Stimulated activated CD8-positive, alpha-beta memory T cell treated with anti-CD3 and anti-CD28 coated beads, Interleukin-2, amount 100 ng/mL, for 48 hours (primary cell): ENCODE results near the gene IDI1.
"Not testable (repeated sequence)": the region's sequence is repeated elsewhere in the genome, so short reads cannot be mapped to it uniquely, and the experiment has no call there.

Experiments used
- DNase-seq, 2 donors: peaks; one replicate each; pipeline ENCODE4 v3.0.0-alpha.2; 2020; ENCODE audit warnings: low read depth in 2 of 2

IDI1 gene

DNA sequence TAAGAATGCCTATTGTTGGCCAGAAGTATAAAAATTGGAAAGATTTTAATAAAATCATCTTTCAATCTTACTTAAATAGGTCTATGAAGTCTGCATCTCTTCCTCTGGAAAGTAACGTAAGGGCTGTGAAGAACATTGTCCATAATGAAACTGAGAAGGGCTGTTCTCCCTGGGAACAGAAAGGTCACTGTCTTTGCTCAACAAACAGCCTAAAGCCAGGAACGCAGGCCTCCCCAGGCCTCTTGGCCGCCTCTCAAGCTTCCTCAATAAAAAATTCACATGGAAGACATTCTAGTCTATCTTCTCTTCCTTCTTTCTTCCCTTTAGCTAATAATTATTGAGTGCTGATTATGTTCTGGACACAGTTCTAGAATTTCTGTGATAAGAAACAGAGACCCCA lies 14.2 kb downstream of the IDI1 start:
- no peak for DNase-seq

DNA sequence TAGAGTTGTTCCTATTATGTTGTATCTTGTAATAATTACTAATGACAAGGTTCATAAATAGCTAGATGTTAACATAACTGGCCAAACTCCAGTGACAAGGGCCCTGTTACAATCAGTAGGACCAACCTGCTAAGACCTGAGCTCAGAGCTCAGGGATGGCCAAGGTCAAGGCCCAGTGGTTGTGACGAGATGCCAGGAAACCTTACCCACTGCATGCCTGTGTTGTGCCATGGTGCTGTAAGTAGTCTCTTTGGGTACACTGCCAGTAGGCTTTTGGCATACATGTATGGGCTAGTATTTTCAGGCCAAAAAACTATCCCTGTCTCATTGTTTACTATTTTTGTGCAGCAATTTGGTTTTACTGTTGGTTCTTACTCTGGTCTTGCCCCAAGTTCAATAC lies 15.3 kb downstream of the IDI1 start:
- no peak for DNase-seq

DNA sequence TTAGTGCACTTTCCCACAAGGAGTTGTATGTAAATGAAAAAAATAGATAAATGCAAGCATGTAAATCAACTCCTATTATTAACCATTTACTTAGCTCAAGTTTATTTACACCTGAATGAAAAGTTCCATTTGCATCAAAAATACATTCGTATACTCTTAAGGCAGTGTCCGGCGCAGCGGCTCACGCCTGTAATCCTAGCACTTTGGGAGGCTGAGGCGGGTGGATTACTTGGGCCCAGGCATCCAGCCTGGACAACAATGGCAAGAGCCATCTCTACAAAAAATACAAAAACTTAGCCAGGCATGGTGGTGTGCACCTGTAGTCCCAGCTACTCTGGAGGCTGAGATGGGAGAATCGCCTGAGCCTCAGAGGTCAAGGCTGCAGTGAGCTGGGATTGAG lies 19.1 kb downstream of the IDI1 start:
- no peak for DNase-seq

DNA sequence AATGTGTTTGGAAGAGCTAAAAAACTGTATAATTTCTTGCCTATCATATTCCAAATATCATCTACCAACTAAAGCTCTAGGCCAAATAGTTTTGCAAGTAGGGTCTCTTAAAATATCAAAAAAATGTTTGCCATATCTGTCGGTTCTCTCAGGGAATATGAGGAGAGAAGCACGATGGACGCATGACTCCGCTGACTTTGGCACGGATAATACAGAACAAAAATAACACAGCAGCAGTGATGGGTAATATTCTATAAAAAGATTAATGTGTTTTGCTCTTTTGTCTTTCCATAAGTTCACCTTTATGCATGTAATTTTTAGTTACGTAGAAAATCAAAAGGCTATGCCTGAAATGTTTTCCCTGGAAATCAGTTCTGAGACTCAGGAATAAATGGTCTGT lies 22.3 kb downstream of the IDI1 start:
- no peak for DNase-seq

DNA sequence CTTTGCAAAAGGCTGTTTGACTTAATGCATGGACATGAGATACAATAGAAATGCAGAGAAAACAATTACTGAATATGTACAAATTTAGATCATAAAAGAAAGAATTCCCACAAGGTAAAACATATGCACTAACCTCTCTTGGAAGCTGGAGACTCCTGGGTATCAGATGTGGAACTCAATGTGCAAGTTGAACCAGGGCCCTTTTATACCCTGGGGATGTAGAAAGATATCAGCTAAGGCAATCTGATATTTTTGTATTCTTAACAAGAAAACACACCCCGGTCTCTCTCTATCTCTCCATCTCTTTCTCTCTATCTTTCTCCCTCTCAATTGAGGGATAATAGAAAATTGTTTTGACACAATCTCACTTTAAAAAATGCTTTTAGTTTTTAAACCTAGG lies 23.2 kb downstream of the IDI1 start, which contains the start of gene IDI2:
Gene IDI2 (minus strand): TSS at position 177 of the 400 bp plus-strand sequence. CDS start 1,136 bp downstream, outside the sequence.
- DNase-seq = no peak

DNA sequence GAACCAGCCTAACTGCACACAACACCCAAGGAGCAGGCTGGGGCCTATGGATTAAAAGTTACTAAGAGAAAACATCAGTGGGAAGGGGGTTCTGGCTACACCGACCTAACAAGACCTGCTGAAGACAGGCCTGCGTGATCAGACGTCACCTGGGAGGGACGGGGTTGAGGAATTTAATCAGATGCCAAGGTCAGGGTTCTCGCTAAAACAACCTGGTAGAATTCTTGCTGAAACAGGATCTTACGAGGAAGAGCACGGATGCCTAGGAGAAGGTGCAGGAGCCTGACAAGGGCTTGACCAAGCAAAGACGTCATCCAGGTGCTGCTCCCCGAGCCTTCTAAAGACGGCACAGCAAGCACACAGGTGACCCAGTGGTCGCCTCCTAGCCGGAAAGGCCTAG lies 24.8 kb downstream of the IDI1 start:
- no peak for DNase-seq

DNA sequence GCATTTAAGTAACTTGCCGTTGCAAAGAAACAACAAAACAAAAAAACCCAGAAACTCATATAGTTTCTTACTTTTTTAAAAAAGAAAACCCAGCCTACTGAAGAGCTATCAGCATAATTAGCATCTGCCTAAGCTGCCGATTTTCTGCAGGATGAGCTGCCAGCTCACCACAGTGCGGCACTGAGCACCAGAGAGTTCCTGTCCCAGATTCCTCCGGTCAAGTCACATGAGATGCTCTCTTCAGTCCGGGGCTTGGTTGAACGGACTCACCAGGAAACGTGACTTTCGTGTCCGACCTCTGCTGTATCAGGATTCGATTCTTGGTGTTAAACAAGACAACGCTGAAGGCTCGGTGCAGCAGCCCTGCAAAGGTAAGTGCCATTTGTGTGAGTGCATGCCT lies 26.5 kb downstream of the IDI1 start:
- no peak for DNase-seq

DNA sequence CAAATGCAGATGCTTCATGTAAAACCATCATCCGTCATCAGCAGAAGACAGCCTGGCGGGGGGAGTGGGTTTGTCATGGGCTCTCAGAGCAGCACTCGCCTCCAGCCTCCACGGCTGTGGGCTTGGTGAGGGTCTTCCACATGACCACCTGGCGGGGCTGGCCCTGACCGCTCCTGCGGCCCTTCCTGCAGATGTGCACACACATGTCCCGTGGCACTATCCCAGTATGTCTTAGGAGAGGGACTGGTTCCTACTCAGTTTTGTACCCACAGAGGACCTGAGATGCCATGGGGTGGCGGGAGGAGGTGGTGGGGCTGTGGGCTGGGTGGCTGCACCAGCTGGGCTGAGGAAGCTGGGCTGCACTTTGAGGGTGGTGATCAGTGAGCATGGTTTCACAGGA lies 28.0 kb downstream of the IDI1 start:
- DNase-seq = no peak

DNA sequence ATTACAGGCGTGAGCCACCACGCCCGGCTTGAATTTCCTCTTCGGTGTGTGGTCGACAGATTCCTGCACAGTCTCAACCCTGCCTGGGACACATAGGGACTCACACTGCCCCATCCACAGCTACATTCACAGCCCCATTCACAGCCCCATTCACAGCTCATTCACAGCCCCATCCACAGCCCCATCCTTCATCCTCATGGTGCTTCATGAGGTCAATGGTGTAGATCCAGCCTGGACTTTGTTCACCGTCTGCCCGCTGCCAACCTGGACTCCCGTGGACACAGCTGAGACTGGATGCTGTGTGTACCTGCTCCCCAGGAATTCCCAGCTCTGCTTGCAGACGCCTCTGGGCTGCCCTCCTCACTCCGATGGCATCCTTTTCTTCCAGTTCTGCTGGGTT lies 28.5 kb downstream of the IDI1 start:
- no peak for DNase-seq

DNA sequence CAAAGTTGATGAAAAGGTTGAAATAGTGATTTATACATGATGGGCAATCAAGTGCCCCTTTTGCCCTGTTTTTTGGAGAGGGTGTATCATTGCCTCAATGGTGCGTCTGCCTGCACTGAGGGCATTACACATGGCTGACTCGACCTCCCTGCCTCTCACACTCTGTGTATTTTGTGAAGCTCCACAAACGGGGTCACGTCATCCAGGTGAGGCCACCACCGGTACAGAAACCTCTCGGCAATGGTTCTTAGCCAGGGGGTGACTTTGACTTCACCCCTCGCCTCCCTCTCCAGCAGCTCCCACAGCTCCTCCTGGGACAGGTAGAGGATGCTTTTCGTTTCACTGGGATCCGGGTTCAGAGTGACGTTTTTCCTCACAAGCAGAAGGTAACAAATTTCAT lies 29.6 kb downstream of the IDI1 start:
- no peak for DNase-seq

DNA sequence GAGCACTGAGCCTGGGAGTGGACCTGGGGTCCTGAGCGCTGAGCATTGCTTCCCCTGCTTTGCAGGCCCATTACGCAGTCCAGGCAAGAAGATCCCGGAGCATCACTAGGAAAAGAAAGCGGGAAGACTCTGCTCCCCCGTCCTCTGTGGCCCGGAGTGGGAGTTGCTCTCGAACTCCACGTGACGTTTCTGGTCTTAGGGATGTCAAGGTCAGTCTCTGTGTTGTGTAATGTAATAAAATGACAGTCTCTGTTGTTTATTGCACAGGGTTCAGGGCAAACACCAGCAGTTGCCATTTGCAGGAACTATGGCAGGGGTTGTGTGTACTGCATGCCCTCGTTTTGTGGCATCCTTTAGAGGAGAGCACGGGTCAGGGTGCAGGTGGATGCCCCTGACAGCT lies 33.2 kb downstream of the IDI1 start:
- no peak for DNase-seq

DNA sequence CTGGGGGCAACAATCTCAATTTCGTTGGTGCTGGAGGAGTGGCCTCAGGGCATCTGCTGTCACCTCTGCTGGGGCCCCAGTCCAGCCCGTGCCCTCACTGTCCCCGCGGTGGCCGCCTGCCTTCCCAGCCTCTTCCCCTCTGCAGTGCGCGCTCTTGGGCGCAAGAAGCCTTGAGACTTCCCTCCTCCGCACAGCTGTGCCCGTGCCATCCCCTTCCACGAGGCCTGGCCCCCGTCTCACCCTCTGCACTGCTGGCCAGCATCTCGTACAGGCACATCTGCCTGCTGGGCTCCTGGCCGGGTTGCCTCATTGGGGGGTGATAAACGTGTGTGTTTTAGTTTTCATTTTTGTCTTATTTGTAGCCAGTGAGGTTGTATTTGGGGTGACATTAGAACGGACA lies 37.2 kb downstream of the IDI1 start:
- no peak for DNase-seq

DNA sequence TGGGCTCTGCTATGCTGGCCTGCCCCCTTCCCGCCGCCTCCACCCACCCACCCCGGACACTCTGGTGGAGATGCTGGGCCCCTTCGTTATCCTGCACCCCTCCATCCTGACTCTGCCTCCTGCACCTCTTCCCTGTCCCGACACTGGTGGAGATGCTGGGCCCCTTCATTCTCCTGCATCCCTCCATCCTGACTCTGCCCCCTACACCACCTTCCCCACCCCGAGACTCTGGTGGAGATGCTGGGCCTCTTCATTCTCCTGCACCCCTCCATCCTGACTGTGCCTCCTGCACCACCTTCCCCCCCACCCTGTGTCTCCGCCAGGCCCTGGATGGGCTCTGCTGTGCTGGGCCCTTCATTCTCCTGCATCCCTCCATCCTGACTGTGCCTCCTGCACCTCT lies 38.2 kb downstream of the IDI1 start:
- no peak for DNase-seq

DNA sequence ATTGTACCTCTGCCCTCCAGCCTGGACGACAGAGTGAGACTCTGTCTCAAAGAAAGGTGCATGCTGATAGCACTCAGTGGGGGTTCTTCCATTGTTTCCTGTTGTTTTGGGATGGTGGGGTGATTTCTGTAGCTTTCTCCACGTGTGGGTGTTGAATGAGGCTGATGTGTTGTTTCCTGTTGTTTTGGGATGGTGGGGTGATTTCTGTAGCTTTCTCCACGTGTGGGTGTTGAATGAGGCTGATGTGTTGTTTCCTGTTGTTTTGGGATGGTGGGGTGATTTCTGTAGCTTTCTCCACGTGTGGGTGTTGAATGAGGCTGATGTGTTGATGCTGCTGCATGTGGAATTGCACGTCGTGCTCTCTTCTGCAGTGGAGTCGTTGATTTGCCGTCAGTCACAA lies 39.0 kb downstream of the IDI1 start:
- DNase-seq = not testable (repeated sequence)

DNA sequence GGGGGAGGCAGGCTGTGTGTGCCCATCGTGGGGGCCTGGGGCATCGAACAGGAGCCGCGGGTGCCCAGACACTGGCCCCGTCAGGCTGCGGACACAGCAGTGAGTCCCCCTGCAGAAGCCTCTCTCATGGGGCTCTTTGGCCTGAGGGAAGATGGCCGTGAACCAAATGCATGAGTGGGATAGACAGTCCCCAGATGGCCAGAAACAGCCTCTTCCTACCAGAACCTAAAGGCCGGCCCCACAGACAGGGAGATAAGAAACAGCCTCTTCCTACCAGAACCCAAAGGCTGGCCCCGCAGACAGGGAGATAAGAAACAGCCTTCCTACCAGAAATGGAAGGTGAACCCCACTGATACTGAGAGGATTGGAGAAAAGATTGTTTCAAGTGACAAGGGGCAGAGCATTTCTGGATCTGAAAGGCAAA lies 39.8 kb downstream of the IDI1 start:
- DNase-seq = no peak

DNA sequence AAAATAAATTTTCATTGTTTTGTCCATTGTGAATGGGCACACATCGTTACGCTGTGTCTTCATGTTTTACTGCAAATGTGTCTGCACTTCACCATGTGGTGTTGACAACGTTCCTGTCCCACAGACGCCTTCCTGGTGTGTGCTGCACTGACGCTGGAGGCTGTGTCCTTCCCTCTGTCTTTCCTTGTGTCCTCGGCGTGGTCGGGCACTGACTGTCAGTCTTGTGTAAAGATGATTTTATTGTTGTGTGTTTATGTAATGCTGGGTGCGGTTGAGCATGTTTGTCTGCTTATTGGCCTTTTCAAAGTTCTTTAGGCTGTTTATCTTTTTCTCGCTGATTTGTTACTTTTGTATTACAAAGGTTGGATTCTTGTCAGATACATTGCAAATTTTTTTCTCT lies 41.3 kb downstream of the IDI1 start:
- DNase-seq = no peak

DNA sequence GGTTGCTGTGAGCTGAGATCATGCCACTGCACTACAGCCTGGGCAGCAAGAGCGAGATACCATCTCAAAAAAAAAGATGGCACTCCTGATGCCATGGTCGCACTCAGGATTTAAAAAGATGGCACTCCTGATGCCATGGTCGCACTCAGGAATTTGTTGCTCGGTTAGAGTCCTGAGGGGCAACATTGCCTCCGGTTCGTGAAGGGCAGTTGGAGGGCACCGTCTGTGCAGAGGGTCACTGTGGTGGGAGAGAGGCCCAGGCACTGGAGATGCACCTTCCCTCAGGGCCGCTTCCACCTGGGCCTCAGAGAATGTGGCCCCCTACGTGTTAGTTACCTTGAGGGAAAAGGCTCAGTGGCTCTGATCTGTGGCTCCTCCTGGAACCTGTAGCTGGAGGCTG lies 42.3 kb downstream of the IDI1 start:
- DNase-seq = no peak

DNA sequence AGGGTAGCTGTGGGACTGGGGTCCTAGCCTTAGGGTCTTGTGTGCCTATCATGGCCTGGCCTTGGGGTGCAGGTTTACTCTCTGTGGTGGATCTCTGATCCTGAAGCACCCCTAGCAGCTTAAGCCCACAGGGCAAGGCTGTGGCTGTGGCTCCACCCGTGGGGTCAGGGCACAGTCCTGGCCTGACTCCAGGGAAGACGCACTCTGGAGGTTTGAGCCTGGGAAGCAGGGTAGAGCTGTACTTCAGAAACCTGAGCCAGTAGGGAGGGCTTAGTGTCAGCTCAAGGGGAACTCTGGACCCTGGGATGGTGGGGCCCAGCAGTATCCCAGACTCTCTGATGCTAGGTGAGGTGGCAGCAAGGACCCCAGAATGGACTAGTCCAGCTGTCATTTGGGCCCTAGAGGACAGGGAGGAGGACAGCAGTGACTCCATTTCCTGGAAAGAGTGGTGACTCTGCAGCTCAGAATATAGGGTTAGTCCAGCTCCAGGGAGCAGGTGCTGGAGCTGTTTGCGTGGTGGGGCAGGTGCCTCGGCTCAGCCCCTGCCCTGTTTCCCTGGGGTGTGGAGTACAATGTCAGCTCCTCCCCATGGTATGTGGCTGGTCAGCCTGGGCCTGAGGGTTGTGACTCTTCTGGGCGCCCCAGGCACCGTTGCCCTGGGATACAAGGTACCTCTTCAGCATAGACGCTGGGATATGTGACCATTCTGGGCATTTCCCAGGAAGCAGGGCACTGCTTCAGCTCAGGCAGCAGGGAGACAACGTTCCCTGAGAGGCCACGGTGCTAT lies 44.8 kb downstream of the IDI1 start:
- DNase-seq = no peak

DNA sequence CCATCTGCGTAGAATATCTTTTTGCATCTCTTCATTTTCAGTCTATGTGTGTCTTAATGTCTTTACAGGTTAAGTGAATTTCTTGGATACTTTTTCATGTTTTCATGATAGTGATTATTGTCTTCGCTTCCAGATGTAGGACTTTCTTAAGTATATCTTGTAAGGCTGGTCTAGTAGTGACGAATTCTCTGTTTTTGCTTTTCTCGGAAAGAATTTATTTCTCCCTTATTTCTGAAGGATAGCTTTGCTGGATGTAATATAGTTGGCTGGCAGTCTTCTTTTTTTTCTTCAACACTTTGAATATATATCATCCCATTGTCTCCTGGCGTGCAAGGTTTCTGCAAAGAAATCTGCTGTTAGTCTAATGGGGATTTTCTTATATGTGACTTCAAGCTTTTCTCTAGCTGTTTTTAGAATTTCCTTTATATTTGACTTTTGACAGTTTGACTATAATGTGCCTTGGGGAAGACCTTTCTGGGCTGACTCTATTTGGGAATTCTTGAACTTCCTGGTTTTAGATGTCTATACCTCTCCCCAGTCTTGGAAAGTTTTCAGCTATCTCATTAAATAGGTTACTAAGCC lies 46.4 kb downstream of the IDI1 start:
- DNase-seq = no peak

DNA sequence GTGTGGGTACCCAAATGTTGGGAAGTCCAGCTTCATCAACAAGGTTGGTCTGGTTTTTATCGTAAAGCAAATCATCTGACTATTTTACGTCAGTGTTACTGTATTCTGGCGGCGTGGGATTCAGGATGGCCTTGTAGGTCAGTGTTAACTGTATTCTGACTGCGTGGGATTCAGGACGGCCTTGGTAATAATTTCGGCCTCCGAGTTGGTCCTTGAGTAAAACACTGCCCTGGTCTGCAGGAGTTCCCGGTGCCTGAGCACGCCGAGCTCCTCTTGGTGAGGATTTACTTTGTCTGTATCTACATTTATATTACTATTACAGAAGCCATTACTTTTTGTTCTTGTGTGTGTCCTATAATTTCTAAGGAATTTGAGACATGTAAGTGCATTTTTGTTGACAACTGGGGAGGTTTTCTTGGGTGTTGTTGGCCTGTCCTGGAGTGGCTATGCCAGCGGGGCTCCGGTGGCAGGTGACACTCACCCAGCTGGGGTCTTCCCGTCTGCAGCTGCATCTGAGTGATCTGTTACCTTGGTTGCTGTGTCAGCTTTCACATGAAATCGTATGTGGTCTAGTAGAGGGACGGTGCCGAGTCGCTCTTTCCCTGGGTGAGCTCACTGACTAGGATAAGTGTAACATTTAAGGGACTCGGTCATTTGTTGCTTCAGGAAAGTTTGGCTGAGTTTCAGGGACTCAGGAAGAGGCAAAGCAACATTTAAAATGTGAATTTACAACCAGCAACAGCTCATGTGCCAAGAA lies 51.5 kb downstream of the IDI1 start:
- no peak for DNase-seq

DNA sequence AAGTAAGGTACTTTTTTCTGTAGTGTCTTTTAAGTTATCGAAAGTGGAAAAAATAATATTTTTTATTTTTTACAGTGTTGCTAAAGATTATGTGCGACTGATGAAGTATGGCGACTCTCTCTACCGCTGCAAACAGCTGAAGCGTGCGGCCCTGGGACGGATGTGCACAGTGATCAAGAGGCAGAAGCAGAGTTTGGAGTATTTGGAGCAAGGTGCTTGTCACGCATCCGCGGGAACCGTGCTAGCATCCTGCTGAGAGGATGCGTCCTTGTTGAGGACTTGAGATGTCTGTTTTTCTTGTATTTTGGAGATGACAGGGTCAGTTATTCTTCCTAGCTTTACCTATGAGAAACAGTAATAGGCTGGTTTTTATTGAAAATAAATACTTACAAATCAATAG lies 52.9 kb downstream of the IDI1 start:
- DNase-seq = no peak

DNA sequence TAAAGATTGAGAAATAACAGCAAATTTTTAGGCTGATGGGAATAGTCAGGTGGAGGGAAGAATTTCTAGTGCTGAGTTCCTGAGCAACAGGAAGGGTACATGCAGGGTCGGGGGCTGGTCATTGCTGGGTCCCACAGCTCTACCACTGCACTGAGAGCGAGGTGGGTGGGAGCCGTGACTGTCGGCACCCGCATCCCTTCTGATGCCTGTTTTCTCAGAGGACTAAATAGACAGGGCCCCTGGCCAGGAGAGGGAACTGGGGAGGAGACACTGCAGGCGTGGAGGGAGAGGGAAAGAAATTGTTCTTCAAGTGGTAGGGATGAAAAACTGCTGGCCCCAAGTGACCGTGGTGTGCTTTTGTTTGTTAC lies 53.4 kb downstream of the IDI1 start:
- no peak for DNase-seq
